ENCODE data around the gene RASD2.

The RASD2 gene

DNA sequence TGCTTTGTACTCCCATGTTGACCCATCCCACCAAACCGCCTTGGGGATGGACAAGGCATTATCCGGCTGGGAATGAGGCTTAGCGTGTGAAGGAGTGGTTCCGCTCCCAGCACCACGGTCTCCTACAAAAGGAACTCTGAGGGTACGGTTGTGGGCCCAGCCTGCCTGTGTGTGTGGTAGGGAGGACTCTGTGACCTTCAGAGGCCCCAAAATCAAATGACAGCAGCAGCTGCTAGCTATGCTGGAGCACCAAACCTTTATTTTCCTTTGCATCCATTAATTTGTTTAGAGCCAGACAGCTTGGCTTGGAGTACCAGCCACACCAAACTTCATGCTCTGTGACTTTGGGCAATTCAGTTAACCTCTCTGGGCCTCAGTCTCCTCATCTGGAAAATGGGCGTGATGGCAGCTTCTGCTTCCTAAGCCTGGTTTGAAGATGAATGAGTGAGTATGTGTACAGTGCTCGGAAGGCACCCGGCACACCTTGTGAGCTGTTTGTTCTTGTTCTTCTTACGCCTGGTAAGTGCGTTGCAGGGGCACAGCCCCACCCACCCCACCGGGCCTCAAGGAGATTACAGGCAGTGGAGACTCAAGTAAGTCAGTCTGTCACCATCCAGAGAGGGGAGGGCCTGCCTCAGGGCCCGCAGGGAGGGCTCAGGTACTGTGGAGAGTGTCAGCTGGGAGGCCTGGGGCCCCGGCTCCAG lies 51.2 kb downstream of the RASD2 start:
- Histone ChIP-seq H3K4me3 (ENCODE audit: low read length) (no peak overlapping the region), H3K9ac (ENCODE audit: low read depth, low read length) (no peak overlapping the region), H3K27me3 (ENCODE audit: insufficient read depth, low read length) (no peaks in the 10 kb centered on the region), H3K9me3 (ENCODE audit: insufficient read depth, low read depth, low read length) (no peaks in the 10 kb centered on the region), H3K36me3 (ENCODE audit: insufficient read depth, low read depth, low read length) (no peaks in the 10 kb centered on the region), H3K27ac (ENCODE audit: low read length) (no peak overlapping the region), H3K4me1 (ENCODE audit: insufficient read depth, low read length) (no peaks in the 10 kb centered on the region)

DNA sequence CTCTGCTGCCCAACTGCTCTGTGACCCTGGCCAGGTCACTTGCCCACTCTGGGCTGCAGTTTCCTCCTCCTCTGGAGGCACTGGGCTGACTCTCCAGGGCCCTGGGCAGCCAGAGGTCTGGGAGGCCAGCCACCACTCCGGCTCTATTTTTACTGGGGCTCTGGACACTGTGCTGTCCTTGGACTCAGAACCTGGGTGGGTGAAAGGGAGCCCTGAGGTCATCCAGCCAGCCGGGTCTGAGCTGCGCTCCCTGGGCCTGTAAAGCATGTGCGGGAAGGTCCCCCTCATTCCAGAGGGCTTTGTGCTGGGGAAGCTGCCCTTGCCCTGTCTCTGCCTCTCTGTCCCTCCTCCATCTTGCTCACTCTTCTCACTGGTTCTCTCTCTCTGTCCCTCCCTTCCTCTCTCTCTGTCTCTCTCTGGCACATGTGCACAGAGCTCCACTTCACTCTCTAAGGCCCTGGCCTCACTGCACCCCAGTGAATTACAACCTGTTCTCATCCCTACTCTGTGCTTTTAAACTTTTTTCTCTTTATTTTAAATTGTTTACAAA lies 51.9 kb downstream of the RASD2 start:
- H3K9ac ChIP-seq (ENCODE audit: low read depth, low read length), result no peak overlapping the region
- H3K27me3 ChIP-seq (ENCODE audit: insufficient read depth, low read length), result no peaks in the 10 kb centered on the region
- H3K4me3 ChIP-seq (ENCODE audit: low read length), result no peak overlapping the region
- H3K27ac ChIP-seq (ENCODE audit: low read length), result no peak overlapping the region
- H3K9me3 ChIP-seq (ENCODE audit: insufficient read depth, low read depth, low read length), result no peaks in the 10 kb centered on the region
- H3K4me1 ChIP-seq (ENCODE audit: insufficient read depth, low read length), result no peaks in the 10 kb centered on the region
- no peaks in the 10 kb centered on the region for H3K36me3 ChIP-seq (ENCODE audit: insufficient read depth, low read depth, low read length)

- H3K27ac ChIP-seq (ENCODE audit: low read length), result no peak overlapping the region
- no peaks in the 10 kb centered on the region for H3K36me3 ChIP-seq (ENCODE audit: insufficient read depth, low read depth, low read length)
- H3K4me1 ChIP-seq (ENCODE audit: insufficient read depth, low read length), result no peaks in the 10 kb centered on the region
- no peaks in the 10 kb centered on the region for H3K27me3 ChIP-seq (ENCODE audit: insufficient read depth, low read length)
- no peak overlapping the region for H3K4me3 ChIP-seq (ENCODE audit: low read length)
- no peaks in the 10 kb centered on the region for H3K9me3 ChIP-seq (ENCODE audit: insufficient read depth, low read depth, low read length)
- H3K9ac ChIP-seq (ENCODE audit: low read depth, low read length), result no peak overlapping the region
Observed at GRCh38 chr22:35593071-35593890, 52.6 kb downstream of the RASD2 start.

DNA sequence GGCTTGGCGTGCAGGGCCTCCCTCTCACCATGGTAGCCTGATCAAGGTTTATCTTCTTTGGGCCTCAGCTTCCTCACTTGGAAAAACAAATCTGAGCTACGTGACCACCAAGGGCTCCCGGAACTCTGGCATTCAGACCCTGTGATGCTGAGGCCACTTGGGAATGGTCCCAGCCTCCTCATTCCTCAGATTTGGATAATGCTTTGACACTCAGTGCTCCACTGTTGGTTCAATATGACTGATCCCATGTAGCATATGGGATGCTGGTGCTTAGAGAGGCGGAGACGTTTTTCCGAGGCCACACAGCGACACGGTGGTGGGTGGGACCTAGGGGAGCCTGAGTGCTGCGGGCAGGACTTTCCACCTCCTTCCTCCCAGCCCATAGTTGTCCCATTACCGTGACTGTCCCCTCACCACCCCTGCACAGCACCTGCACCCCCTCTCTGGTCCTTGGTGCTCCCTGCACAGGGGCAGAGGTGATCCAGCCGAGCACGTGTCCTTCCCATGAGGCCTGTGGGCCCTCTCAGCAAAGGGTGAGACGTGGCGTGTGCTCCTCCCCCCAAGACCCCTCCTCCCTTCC lies 53.4 kb downstream of the RASD2 start:
- H3K9me3 ChIP-seq (ENCODE audit: insufficient read depth, low read depth, low read length), result no peaks in the 10 kb centered on the region
- no peak overlapping the region for H3K4me3 ChIP-seq (ENCODE audit: low read length)
- H3K36me3 ChIP-seq (ENCODE audit: insufficient read depth, low read depth, low read length), result no peaks in the 10 kb centered on the region
- H3K9ac ChIP-seq (ENCODE audit: low read depth, low read length), result no peak overlapping the region
- H3K27me3 ChIP-seq (ENCODE audit: insufficient read depth, low read length), result no peaks in the 10 kb centered on the region
- no peak overlapping the region for H3K27ac ChIP-seq (ENCODE audit: low read length)
- H3K4me1 ChIP-seq (ENCODE audit: insufficient read depth, low read length), result no peaks in the 10 kb centered on the region

GRCh38 chr22:35594686-35595085 lies 54.1 kb downstream of the RASD2 start:
- Histone ChIP-seq H3K36me3 (ENCODE audit: insufficient read depth, low read depth, low read length) (no peaks in the 10 kb centered on the region), H3K9ac (ENCODE audit: low read depth, low read length) (no peak overlapping the region), H3K4me3 (ENCODE audit: low read length) (no peak overlapping the region), H3K27me3 (ENCODE audit: insufficient read depth, low read length) (no peaks in the 10 kb centered on the region), H3K27ac (ENCODE audit: low read length) (no peak overlapping the region), H3K9me3 (ENCODE audit: insufficient read depth, low read depth, low read length) (no peaks in the 10 kb centered on the region), H3K4me1 (ENCODE audit: insufficient read depth, low read length) (no peaks in the 10 kb centered on the region)

DNA sequence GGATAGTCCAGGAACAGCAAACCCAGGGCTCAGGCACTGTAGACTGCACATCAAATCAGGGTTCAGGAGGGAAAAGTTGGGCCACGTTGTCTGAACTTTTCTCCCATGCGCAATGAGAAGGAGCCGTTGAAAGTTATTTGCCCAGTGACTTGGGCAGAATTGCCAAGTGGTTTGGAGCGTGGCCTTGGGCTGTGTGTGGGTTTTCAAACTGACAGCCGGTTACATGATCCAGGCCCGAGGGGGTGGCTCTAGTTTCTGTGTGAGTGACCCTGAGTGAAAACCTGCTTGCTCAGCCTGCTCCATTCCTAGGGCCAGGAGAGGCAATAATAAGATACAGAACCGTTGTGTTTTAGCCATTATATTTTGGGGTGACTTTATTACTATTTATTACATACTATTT lies 56.2 kb downstream of the RASD2 start:
- Histone ChIP-seq H3K4me1 (ENCODE audit: insufficient read depth, low read length) (no peaks in the 10 kb centered on the region), H3K9ac (ENCODE audit: low read depth, low read length) (no peak overlapping the region), H3K27ac (ENCODE audit: low read length) (no peak overlapping the region), H3K36me3 (ENCODE audit: insufficient read depth, low read depth, low read length) (no peaks in the 10 kb centered on the region), H3K27me3 (ENCODE audit: insufficient read depth, low read length) (no peaks in the 10 kb centered on the region), H3K4me3 (ENCODE audit: low read length) (no peak overlapping the region), H3K9me3 (ENCODE audit: insufficient read depth, low read depth, low read length) (no peaks in the 10 kb centered on the region)

GRCh38 chr22:35597692-35598395 lies 57.2 kb downstream of the RASD2 start:
- Histone ChIP-seq H3K9ac (ENCODE audit: low read depth, low read length) (no peak overlapping the region), H3K27me3 (ENCODE audit: insufficient read depth, low read length) (no peaks in the 10 kb centered on the region), H3K4me3 (ENCODE audit: low read length) (no peak overlapping the region), H3K4me1 (ENCODE audit: insufficient read depth, low read length) (no peaks in the 10 kb centered on the region), H3K27ac (ENCODE audit: low read length) (no peak overlapping the region), H3K9me3 (ENCODE audit: insufficient read depth, low read depth, low read length) (no peaks in the 10 kb centered on the region), H3K36me3 (ENCODE audit: insufficient read depth, low read depth, low read length) (no peaks in the 10 kb centered on the region)

GRCh38 chr22:35598396-35598710 lies 57.7 kb downstream of the RASD2 start:
- Histone ChIP-seq H3K36me3 (ENCODE audit: insufficient read depth, low read depth, low read length) (no peaks in the 10 kb centered on the region), H3K9ac (ENCODE audit: low read depth, low read length) (no peak overlapping the region)

DNA sequence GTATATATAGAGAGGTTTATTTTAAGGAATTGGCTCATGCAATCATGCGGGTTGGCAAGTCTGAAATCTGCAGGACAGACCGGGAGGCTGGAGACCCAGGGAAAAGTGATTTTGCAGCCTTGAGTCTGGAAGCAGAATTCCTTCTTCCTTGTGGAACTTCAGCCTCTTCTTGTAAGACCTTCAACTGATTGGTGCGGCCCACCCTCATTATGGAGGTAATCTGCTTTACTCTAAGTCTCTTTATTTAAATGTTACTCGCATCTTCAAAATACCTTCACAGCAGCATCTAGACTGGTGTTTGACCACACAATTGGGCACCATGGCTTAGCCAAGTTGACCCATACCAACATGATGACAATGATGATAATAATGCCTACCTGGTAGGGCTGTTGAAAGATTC lies 58.7 kb downstream of the RASD2 start:
- Histone ChIP-seq H3K4me1 (ENCODE audit: insufficient read depth, low read length) (no peaks in the 10 kb centered on the region), H3K9ac (ENCODE audit: low read depth, low read length) (no peak overlapping the region), H3K9me3 (ENCODE audit: insufficient read depth, low read depth, low read length) (no peaks in the 10 kb centered on the region)

More at GRCh38 chr22:35598396-35598710, 57.7 kb downstream of the RASD2 start:
- Histone ChIP-seq H3K27ac (ENCODE audit: low read length) (no peak overlapping the region), H3K4me1 (ENCODE audit: insufficient read depth, low read length) (no peaks in the 10 kb centered on the region), H3K27me3 (ENCODE audit: insufficient read depth, low read length) (no peaks in the 10 kb centered on the region), H3K4me3 (ENCODE audit: low read length) (no peak overlapping the region), H3K9me3 (ENCODE audit: insufficient read depth, low read depth, low read length) (no peaks in the 10 kb centered on the region)

DNA sequence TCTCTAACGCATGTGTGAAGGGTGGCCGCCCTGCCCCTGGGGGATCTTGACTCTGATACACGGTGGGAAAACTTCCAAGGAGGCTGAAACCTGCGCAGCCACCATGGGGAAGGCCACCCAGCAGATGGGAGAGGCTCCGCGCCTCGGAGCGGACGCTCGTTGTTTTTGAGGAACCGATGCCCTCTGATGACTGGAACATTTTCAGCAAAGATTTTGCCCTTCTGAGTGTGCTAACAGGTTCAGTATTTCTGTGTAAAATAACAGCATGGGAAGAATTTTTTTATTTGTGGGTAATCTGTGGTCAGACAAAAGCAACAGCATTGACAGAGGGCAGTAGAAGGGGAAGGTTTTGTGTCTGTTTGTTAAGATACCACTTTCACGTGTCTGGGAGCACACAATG lies 59.8 kb downstream of the RASD2 start:
- Histone ChIP-seq H3K27me3 (ENCODE audit: insufficient read depth, low read length) (no peaks in the 10 kb centered on the region), H3K27ac (ENCODE audit: low read length) (no peak overlapping the region), H3K9ac (ENCODE audit: low read depth, low read length) (no peak overlapping the region), H3K4me3 (ENCODE audit: low read length) (no peak overlapping the region), H3K36me3 (ENCODE audit: insufficient read depth, low read depth, low read length) (no peaks in the 10 kb centered on the region), H3K9me3 (ENCODE audit: insufficient read depth, low read depth, low read length) (no peaks in the 10 kb centered on the region), H3K4me1 (ENCODE audit: insufficient read depth, low read length) (no peaks in the 10 kb centered on the region)

More for the DNA sequence above, 58.7 kb downstream of the RASD2 start:
- no peaks in the 10 kb centered on the region for H3K27me3 ChIP-seq (ENCODE audit: insufficient read depth, low read length)
- no peak overlapping the region for H3K4me3 ChIP-seq (ENCODE audit: low read length)
- H3K27ac ChIP-seq (ENCODE audit: low read length), result no peak overlapping the region
- no peaks in the 10 kb centered on the region for H3K36me3 ChIP-seq (ENCODE audit: insufficient read depth, low read depth, low read length)

DNA sequence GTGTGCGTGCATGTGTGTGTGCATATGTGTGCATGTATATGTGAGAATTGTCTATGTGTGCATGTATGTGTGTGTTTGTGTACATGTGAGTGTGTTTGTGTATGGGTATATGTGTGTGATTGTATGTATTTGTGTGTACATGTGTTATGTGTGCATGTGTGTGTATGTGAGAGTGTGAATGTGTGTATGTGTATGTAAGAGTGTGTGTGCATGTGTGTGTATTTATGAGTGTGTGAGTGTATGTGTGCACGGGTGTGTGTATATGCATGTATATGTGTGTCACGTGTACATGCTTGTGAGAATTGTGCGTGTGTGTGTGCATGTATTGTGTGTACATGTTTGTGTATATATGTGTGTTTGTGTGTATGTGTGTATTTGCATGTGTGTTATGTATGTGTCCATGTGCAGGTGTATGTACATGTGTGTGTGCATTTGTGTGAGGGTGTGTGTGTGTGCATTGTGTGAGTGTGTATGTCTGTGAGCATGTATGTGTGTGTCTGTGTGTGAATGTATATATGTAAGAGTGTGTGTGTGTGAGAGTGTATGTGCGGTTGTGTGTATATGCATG lies 60.5 kb downstream of the RASD2 start:
- Histone ChIP-seq H3K27ac (ENCODE audit: low read length) (no peak overlapping the region), H3K9me3 (ENCODE audit: insufficient read depth, low read depth, low read length) (no peaks in the 10 kb centered on the region), H3K9ac (ENCODE audit: low read depth, low read length) (no peak overlapping the region), H3K4me1 (ENCODE audit: insufficient read depth, low read length) (no peaks in the 10 kb centered on the region), H3K36me3 (ENCODE audit: insufficient read depth, low read depth, low read length) (no peaks in the 10 kb centered on the region), H3K27me3 (ENCODE audit: insufficient read depth, low read length) (no peaks in the 10 kb centered on the region), H3K4me3 (ENCODE audit: low read length) (no peak overlapping the region)
